ENCODE measurements around the gene KRT20. TPM values are rescaled to one million over a fixed set of nuclear protein-coding genes. Genes with fewer than 3 reads are reported as not detected.

Gene KRT20
- total RNA-seq, 1 experiment from 2014 or later = 0.13 TPM

DNA sequence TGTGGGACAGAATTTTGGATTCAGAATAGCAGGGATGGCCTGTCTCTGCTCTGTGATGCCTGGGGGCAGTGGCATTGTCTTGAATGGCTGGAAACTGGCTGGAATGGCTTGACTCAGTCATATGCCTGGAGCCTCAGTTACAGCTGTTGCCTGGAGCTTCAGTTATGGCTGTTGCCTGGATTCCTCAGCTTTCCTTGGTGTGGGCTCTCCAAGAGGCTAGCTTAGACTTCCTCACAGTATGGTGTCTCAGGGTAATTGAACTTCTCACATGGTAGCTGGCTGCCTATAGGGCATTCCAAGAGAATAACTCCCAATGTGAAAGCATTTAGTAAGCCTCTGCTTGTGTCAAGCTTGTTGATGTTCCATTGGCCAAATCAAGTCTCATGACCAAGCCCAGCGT is 31.3 kb upstream of the KRT20 start:
- intact Hi-C loops (cut with micrococcal nuclease; ENCODE audit: unreplicated experiment) = no loop called here
- ATAC-seq (no peak), DNase-seq (ENCODE audit: low read depth, low spot score) (no peak)
- H3K4me1 ChIP-seq (ENCODE audit: control insufficient read depth, insufficient read depth, low read length) = no peaks in the 10 kb centered on the region
- H3K4me3 ChIP-seq (ENCODE audit: low read depth in 2 of 2, low read length in 2 of 2) = no peak overlapping the region
- H3K36me3 ChIP-seq (ENCODE audit: control insufficient read depth, insufficient read depth, low read length) = no peaks in the 10 kb centered on the region
- TF ChIP-seq, protein P1, sequence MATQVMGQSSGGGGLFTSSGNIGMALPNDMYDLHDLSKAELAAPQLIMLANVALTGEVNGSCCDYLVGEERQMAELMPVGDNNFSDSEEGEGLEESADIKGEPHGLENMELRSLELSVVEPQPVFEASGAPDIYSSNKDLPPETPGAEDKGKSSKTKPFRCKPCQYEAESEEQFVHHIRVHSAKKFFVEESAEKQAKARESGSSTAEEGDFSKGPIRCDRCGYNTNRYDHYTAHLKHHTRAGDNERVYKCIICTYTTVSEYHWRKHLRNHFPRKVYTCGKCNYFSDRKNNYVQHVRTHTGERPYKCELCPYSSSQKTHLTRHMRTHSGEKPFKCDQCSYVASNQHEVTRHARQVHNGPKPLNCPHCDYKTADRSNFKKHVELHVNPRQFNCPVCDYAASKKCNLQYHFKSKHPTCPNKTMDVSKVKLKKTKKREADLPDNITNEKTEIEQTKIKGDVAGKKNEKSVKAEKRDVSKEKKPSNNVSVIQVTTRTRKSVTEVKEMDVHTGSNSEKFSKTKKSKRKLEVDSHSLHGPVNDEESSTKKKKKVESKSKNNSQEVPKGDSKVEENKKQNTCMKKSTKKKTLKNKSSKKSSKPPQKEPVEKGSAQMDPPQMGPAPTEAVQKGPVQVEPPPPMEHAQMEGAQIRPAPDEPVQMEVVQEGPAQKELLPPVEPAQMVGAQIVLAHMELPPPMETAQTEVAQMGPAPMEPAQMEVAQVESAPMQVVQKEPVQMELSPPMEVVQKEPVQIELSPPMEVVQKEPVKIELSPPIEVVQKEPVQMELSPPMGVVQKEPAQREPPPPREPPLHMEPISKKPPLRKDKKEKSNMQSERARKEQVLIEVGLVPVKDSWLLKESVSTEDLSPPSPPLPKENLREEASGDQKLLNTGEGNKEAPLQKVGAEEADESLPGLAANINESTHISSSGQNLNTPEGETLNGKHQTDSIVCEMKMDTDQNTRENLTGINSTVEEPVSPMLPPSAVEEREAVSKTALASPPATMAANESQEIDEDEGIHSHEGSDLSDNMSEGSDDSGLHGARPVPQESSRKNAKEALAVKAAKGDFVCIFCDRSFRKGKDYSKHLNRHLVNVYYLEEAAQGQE (IDR thresholded peaks at IDR 0.05; ENCODE audit: insufficient read depth in 1 of 2, low read depth in 2 of 2, low read length in 1 of 2) = no peak
- TF ChIP-seq POLR2AphosphoS5 (IDR thresholded peaks at IDR 0.05; ENCODE audit: low read depth, low read length) = no peak
- TF ChIP-seq SIN3A (IDR thresholded peaks at IDR 0.05; ENCODE audit: borderline replicate concordance, insufficient read depth, low read depth, low read length) = no peak
- no peak for TF ChIP-seq TCF7L2 (IDR thresholded peaks at IDR 0.05; ENCODE audit: low read depth, low read length)
- TF ChIP-seq, protein P2, sequence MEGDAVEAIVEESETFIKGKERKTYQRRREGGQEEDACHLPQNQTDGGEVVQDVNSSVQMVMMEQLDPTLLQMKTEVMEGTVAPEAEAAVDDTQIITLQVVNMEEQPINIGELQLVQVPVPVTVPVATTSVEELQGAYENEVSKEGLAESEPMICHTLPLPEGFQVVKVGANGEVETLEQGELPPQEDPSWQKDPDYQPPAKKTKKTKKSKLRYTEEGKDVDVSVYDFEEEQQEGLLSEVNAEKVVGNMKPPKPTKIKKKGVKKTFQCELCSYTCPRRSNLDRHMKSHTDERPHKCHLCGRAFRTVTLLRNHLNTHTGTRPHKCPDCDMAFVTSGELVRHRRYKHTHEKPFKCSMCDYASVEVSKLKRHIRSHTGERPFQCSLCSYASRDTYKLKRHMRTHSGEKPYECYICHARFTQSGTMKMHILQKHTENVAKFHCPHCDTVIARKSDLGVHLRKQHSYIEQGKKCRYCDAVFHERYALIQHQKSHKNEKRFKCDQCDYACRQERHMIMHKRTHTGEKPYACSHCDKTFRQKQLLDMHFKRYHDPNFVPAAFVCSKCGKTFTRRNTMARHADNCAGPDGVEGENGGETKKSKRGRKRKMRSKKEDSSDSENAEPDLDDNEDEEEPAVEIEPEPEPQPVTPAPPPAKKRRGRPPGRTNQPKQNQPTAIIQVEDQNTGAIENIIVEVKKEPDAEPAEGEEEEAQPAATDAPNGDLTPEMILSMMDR (IDR thresholded peaks at IDR 0.05) = no peak
- POLR2A ChIA-PET = no interaction called here
- CTCF ChIA-PET = no interaction called here
- no peaks in the 10 kb centered on the region for H3K9me3 ChIP-seq (ENCODE audit: control insufficient read depth, insufficient read depth, low read depth, low read length)
- no TSS peak for BruUV-seq (replicated peaks)
- no peaks in the 10 kb centered on the region for H3K27me3 ChIP-seq (ENCODE audit: control insufficient read depth, insufficient read depth, low read length)
- no peak overlapping the region for H3K27ac ChIP-seq (ENCODE audit: low read length)
- in situ Hi-C loops (cut with HindIII; ENCODE audit: low pct_unique_long_range_greater_than_20kb, low sequenced_read_pairs) = no loop called here

DNA sequence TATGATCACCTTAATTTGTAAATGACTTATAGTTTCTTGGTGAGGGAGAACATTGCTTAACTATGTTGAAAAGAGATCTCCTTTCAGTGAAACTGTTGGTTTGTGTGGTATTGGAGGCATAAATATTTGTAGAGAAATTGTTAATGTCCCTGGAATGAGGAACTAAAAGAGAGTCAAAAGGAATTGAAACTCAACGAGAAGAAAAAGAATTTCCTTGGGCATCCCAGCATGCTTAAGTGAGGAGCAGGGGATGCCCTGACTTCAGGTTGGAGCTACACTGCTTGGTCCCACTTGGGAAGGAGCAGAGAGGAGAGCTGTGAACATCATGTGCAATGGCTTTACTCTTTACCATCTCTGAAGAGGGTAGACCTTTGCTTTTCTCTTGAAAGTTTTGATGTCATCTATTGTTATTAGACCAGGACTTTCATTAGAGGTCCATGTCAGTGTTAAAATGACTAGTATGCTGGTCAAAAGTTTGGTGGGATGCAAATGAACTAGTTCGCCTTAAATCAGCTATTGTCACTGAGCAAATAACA is 30.7 kb upstream of the KRT20 start:
- no peaks in the 10 kb centered on the region for H3K27me3 ChIP-seq (ENCODE audit: control insufficient read depth, insufficient read depth, low read length)
- H3K9me3 ChIP-seq (ENCODE audit: control insufficient read depth, insufficient read depth, low read depth, low read length) = no peaks in the 10 kb centered on the region
- no peak overlapping the region for H3K4me3 ChIP-seq (ENCODE audit: low read depth in 2 of 2, low read length in 2 of 2)
- H3K27ac ChIP-seq (ENCODE audit: low read length) = no peak overlapping the region
- ChIA-PET POLR2A (no interaction called here), CTCF (no interaction called here)
- H3K36me3 ChIP-seq (ENCODE audit: control insufficient read depth, insufficient read depth, low read length) = no peaks in the 10 kb centered on the region
- ATAC-seq = no peak
- no peaks in the 10 kb centered on the region for H3K4me1 ChIP-seq (ENCODE audit: control insufficient read depth, insufficient read depth, low read length)
- no TSS peak for BruUV-seq (replicated peaks)
- DNase-seq (ENCODE audit: low read depth, low spot score) = no peak
- in situ Hi-C loops (cut with HindIII; ENCODE audit: low pct_unique_long_range_greater_than_20kb, low sequenced_read_pairs) = no loop called here
- intact Hi-C loops (cut with micrococcal nuclease; ENCODE audit: unreplicated experiment) = no loop called here
- no peak for TF ChIP-seq TCF7L2 (IDR thresholded peaks at IDR 0.05; ENCODE audit: low read depth, low read length)
- TF ChIP-seq, protein P1 (IDR thresholded peaks at IDR 0.05; ENCODE audit: insufficient read depth in 1 of 2, low read depth in 2 of 2, low read length in 1 of 2) = no peak
- TF ChIP-seq SIN3A (IDR thresholded peaks at IDR 0.05; ENCODE audit: borderline replicate concordance, insufficient read depth, low read depth, low read length) = no peak
- TF ChIP-seq POLR2AphosphoS5 (IDR thresholded peaks at IDR 0.05; ENCODE audit: low read depth, low read length) = no peak
- TF ChIP-seq, protein P2 (IDR thresholded peaks at IDR 0.05) = no peak
